HG03139 (cell line): ENCODE measurements around the gene CSF3R.
"Not testable (repeated sequence)": the region's sequence is repeated elsewhere in the genome, so short reads cannot be mapped to it uniquely, and the experiment has no call there.

Source experiments
- ATAC-seq: cut with Tn5 transposase; IDR thresholded peaks from one replicate; pipeline ENCODE4 v1.9.1; 2021; ENCODE audit not compliant: unreplicated experiment

CSF3R gene

GRCh38 chr1:36513676-36514473 is 31.2 kb upstream of the CSF3R start:
- ATAC-seq, result no peak

DNA sequence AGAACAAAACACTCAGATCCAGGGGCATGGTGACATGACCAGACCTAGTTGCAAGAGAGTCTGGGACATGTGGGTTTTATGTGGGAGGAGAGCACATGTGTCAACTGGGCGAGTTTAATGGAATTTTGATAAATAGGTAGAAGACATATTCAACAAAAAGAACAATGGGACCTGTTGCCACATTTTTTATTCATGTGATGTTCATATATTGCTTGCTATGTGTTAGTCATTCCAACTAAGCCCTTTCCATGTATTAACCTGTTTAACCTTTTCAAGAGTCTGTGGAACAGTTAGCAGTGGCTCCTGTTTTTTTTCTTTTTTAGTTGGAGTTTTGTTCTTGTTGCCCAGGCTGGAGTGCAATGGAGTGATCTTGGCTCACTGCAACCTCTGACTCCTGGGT is 30.1 kb upstream of the CSF3R start:
- ATAC-seq, result no peak

DNA sequence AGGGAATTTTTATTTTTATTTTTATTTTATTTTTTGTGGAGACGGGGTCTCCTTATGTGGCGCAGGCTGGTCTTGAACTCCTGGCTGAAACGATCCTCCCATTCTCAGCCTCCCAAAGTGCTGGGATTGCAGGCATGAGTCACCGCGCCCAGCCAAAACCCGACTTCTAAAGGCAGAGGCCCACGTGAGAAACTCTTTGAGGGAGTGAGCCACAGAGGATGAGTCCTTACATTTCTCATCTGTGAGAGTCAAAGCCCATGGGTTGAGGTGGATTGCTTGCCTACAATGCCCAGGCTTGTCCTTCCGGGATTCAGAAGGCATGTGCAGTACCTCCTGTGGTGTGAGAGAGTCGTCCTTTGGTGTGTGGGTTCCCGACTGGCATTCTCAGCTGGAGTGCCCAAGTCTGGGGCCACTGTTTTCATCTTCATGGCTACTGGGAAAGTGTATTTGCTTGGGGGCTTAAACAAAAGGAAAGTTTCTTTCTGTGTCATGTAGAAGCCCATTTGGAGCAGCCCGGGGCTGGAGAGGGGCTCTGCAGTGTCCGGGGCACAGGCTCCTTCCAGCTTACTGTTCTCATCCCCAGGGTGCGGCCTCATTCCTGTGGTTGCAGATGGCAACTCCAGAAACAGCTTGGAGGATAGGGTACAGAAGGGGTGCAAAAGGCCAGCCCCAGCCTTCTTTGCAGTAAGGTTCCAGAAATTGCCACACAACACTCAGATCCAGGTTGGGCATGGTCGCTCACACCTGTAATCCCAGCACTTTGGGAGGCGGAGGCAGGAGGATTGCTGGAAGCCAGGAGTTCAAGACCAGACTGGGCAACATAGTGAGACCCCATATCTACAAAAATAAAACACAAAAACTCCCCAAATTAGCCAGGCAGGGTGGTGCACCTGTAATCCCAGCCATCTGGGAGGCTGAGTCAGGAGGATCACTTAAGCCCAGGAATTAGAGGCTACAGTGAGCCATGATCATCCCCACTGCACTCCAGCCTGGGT is 29.4 kb upstream of the CSF3R start:
- ATAC-seq, result no peak

- ATAC-seq, result not testable (repeated sequence)
Measured at GRCh38 chr1:36511220-36511619, 28.5 kb upstream of the CSF3R start.

GRCh38 chr1:36510418-36510817 is 27.7 kb upstream of the CSF3R start:
- no peak for ATAC-seq

DNA sequence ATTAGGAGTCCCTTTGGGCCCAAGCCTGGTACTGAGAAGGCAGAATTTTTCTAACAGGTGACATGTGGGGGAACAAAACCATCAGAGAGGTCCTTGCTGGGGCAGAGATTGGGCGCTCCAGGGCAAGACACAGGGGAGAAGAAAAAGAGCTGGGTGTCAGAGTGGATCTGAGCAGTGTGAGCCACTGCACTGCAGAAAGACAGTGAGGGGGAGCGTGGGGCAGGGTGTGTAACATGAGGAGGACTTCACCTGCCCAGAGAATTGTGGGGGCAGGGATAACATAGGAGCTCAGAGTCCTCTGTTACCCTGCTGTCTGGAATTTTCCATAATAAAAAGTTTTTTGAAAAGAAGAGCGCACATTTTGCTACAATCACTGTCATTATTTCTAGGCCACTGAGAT is 25.5 kb upstream of the CSF3R start:
- no peak for ATAC-seq

DNA sequence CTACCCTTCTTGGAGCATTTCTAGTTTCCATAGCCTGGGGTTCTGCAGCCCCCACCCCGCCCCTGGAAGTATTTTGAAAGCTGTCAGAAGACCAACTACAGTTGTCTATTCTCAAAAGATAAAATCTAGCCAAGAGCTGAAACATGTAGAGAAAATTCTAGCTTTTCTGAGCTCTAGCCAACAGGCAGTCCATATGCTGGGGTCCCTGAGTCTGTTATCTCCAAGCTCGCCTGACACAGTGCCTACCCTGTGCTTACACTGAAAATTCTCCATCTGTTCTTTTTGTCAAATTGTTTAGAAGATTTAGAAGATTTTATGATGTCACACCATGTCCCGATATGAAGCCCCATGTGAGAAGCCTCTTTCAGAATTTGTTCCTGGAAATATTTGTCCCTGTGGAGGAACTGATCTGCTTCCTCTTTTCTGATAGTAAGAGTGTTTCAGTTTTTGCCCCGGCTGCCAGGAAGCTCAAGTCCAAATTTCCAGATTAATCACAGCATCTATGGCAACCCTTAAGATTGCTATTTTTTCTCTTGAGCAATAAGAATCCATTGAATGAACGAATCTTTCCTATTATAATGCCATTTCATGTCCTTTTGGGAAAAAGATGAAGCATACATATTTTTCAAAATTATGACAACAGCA is 23.7 kb upstream of the CSF3R start:
- no peak for ATAC-seq

DNA sequence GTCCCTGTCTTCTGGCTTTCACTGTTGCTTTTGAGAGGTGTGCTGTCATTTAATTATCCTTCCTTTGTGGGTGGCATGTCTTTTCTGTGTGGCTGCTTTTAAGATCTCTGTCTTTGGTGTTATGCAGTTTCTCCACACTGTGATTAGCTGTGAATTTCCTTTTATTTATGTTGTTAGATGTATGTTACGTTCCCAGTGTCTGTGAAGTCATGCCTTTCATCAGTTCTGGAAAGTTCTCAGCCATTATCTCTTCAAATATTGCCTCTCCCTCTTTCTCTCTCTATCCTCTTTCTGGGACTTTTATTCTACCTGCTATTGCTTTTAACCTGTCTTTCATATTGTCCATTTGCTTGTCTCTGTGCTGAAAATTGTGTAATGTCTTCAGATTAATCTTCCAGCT is 21.0 kb upstream of the CSF3R start:
- ATAC-seq, result no peak

GRCh38 chr1:36503159-36503558 is 20.4 kb upstream of the CSF3R start:
- ATAC-seq, result no peak

DNA sequence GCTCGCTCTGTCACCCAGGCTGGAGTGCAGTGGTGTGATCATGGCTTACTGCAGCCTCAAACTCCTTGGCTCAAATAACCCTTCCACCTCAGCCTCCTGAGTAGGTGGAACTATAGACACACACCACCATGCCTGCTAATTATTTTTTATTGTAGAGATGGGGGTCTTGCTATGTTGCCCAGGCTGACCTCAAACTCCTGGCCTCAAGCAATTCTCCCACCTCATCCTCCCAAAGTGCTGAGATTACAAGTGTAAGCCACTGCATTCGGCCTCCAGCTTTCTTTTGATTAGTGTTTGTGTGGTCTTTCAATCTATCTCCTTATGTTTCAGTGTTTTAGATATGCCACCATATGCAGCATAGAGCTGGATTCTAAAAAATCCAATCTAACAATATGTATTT is 19.9 kb upstream of the CSF3R start:
- ATAC-seq, result no peak

GRCh38 chr1:36501911-36502310 is 19.2 kb upstream of the CSF3R start:
- ATAC-seq, result not testable (repeated sequence)

DNA sequence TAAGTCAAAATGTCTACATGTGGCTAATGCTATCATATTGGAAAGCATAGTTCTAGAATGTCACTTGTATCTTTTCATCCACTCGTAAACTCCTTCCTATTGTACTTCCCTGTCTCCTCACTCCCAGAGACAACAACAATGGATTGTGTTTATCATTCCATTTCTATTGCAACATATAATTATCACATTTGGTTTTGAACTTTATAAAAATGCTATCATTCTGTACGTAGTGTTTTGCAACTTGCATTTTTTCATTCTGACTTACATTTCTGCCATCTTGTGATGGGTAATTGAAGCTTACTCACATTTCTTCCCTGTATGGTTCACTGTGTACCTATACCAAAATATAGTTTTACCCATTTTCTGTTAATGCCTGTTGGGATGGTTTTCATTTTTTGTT is 14.5 kb upstream of the CSF3R start:
- ATAC-seq, result no peak

DNA sequence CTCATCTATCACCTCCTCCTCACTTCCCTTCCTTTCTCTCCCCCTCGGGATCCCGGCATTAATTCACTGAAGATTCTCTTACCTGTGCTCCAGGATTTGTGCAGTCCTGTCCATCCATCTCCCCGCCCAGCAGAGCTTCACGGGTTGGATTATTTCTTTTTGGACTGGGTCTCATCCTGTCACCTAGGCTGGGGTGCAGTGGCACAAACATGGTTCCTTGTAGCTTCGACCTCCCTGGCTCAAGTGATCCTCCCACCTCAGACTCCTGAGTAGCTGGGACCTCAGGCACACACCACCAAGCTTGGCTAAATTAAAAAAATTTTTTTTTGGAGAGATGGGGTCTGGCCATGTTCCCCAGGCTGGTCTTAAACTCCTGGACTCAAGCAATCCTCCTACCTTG is 12.3 kb upstream of the CSF3R start:
- no peak for ATAC-seq

GRCh38 chr1:36493524-36493923 is 10.8 kb upstream of the CSF3R start:
- no peak for ATAC-seq

- no peak for ATAC-seq
Measured at GRCh38 chr1:36492491-36492890, 9.8 kb upstream of the CSF3R start.

- ATAC-seq, result not testable (repeated sequence)
Measured at GRCh38 chr1:36489258-36490051, 6.7 kb upstream of the CSF3R start.

DNA sequence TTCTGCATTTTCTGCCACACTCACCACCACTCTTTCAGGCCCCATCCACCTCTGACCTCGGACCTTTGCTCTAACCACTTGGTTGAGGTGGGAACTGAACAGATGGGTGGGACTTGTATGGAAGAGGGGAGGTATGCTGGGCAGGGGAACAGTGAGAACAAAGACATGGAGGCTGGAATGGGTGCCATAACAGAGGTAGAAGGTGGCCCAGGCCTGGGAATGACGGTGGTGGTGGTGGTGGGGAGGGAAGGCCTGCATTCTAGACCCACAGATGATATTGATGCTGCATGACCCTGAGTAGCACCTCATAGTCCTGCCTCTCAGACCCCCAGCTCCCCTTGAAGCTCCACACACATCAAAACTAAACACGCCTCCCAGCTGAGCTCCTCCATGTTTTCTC is 5.2 kb upstream of the CSF3R start:
- no peak for ATAC-seq

- not testable (repeated sequence) for ATAC-seq
Measured at GRCh38 chr1:36487336-36487725, 4.6 kb upstream of the CSF3R start.

- ATAC-seq, result no peak
Measured at GRCh38 chr1:36486439-36487335, 4.0 kb upstream of the CSF3R start.

DNA sequence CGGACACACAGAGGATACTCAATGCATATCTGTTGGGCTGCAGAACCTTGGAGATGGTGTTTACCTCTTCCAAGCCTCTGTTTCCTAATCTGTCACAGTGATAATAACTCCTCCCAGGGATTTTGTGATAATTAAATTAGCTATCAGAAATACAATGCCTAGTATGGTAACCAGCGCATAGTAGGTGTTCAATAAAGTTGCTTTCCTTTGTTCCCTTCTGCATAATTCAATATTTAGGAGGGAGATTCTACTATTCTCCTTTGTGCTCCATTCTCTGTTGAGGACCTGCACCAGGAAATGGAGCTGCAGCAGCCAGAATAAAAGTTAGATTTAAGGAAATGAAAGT is 3.4 kb upstream of the CSF3R start:
- ATAC-seq, result no peak
